ENCODE results near the gene KISS1R. TPM values are rescaled to one million over a fixed set of nuclear protein-coding genes. Genes with fewer than 3 reads are reported as not detected.

KISS1R gene
- total RNA-seq, 4 donors from 2014 or later, result 0.45 TPM; not detected in 3

DNA sequence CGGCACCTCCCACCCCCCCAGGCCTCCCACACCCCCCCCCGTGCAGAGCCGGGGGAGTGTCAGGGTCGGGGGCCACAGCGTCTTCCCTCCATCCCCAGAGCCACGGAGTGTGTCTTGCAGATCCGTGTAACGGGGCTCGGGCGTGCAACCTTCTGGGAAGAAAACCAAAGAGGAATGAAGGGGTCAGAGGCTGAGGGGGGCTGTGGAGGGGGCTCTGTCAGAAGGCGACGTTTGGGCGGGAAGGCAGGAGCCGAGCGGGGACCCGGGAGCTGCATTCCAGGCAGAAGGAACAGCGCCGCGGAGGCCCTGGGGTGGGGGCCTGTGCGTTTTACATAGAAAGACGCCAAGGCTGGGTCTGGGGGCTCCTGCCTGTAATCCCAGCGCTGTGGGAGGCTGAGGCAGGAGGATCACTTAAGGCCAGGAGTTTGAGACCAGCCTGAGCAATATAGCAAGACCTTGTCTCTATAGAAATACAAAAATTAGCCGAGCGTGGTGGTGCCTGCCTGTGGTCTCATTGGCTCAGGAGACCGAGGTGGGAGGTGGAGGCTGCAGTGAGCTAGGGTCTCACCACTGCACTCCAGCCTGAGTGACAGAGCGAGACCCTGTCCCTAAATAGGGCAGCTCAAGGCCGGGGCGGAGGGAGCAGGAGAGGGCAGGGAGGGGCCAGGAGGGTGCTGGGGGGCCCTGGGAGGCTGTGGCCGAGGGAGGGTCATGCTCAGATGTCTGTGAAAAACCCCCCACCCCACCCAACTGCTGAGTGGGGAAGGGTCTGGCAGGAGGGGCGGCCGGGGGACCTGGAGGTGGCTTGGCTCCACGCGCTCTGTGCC, 36.5 kb downstream of the KISS1R start:
- Histone ChIP-seq H3K27ac (no peak overlapping the region), H3K4me1 (peaks cover 10 to 27% (median 11%) of the 10 kb centered on the region in 3 donors), H3K9me3 (no peaks in the 10 kb centered on the region), H3K27me3 (no peaks in the 10 kb centered on the region), H3K4me3 (peak overlapping the region in 2 of 4 donors; percentile 26 to 28), H3K36me3 (no peaks in the 10 kb centered on the region)
- TF ChIP-seq POLR2A (IDR thresholded peaks at IDR 0.05) (no peak), CTCF (IDR thresholded peaks at IDR 0.05) (no peak)
- 72 to 74% methylated on average over 8 to 12 of the region's 33 CpGs for WGBS, 2 donors
- DNase-seq, result no peak
- intact Hi-C loops (cut with DNase I), result no loop called here

DNA sequence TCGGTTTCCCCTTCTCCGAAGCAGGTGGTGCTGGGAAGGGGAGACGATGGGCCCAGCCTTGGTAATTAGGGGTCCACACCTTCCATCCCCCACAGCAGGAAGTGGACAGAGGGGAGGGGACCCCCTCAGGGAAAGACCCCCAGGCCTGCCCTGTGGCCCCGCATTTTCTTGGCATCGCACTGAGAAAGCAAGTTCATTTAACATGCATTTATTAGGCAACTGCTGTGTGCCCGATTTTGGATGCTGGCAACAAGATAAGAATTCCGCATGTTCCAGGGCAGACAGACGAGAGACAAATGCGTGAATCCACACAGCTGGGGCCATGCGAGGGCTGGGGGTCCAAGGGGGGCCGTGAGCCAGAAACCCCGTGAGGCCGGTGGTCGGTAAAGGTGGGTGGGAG, 37.1 kb downstream of the KISS1R start:
- DNase-seq, result no peak
- intact Hi-C loops (cut with DNase I), result no loop called here
- Histone ChIP-seq H3K4me1 (peaks cover 10 to 33% (median 11%) of the 10 kb centered on the region in 3 donors), H3K27ac (no peak overlapping the region), H3K9me3 (no peaks in the 10 kb centered on the region), H3K27me3 (no peaks in the 10 kb centered on the region), H3K36me3 (no peaks in the 10 kb centered on the region), H3K4me3 (no peak overlapping the region)
- TF ChIP-seq CTCF (IDR thresholded peaks at IDR 0.05) (no peak), POLR2A (IDR thresholded peaks at IDR 0.05) (no peak)
- WGBS, 2 donors, result 63 to 65% methylated on average over 6 to 9 of the region's 14 CpGs

- H3K36me3 ChIP-seq, result no peaks in the 10 kb centered on the region
- no peak for DNase-seq
- H3K27ac ChIP-seq, result no peak overlapping the region
- H3K9me3 ChIP-seq, result no peaks in the 10 kb centered on the region
- TF ChIP-seq POLR2A (IDR thresholded peaks at IDR 0.05) (no peak), CTCF (IDR thresholded peaks at IDR 0.05) (no peak)
- no peak overlapping the region for H3K4me3 ChIP-seq
- no peaks in the 10 kb centered on the region for H3K27me3 ChIP-seq
- WGBS, 2 donors, result 69 to 88% methylated on average over 17 to 25 of the region's 43 CpGs
- H3K4me1 ChIP-seq, result peaks cover 10 to 34% (median 11%) of the 10 kb centered on the region in 3 donors
- intact Hi-C loops (cut with DNase I), result no loop called here
These were observed 37.8 kb downstream of the KISS1R start for GRCh38 chr19:954672-955494.

DNA sequence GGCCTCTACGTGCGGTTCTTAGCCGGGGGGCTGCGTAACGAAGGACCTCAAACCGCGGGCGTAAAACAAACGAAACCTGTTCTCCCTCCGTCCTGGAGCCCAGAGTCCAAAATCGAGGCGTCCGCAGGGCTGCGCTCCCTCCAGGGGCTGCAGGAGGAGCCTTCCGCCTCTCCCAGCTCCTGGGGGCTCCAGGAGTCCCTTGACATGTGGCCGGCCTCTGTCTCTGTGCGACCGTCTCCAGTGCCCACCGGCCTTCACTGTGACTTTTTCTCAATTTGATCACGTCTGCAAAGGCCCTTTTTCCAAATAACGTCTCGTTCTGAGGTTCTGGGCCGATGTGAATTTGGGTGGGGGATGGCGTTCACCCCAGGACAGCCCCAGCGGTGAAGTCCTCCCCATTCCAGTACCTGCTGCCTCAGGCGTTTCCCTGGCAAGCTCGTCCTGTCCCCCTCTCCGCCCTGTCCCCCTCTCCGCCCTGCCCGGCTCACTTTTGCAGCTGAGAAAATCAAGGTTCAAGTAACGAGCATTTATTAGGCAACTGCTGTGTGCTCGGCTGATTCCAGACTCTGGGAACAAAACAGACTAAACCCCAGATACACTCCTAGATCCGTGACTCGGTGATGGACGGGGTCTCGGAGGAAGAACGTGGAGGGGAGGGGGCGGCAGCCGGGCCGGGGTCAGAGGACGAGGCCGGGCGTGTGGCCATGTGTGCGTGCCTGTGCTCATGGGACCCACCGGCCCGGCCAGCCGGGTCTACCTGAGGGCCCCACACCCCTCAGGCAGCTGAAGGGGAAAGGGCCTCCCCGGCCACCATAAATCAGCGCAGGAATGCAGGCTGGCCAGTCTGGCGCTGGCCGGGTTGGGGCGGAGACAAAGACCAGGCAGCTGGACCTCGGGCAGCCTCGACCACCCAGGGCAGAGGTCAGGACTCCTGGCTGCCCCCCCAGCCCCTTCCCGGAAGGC, 39.0 kb downstream of the KISS1R start:
- WGBS, 2 donors, result 86 to 94% methylated on average over 31 to 43 of the region's 55 CpGs
- no peak for TF ChIP-seq CTCF (IDR thresholded peaks at IDR 0.05)
- TF ChIP-seq POLR2A (IDR thresholded peaks at IDR 0.05), result no peak
- Histone ChIP-seq H3K36me3 (peaks cover 0 to 8% (median 0%) of the 10 kb centered on the region in 3 donors), H3K27ac (no peak overlapping the region), H3K4me1 (peaks cover 10 to 34% (median 11%) of the 10 kb centered on the region in 3 donors), H3K4me3 (no peak overlapping the region), H3K27me3 (no peaks in the 10 kb centered on the region), H3K9me3 (no peaks in the 10 kb centered on the region)
- DNase-seq, result no peak
- intact Hi-C loops (cut with DNase I), result no loop called here
